Measurements from ENCODE around the gene ANO9.

Gene ANO9

GRCh38 chr11:380996-381395 lies 60.8 kb downstream of the ANO9 start:
- no peak for DNase-seq

GRCh38 chr11:380491-380890 lies 61.3 kb downstream of the ANO9 start:
- no peak for DNase-seq

- DNase-seq = no peak
Measured at GRCh38 chr11:380095-380480, 61.7 kb downstream of the ANO9 start.

- DNase-seq = no peak
Measured at GRCh38 chr11:379205-380094, 62.4 kb downstream of the ANO9 start.

GRCh38 chr11:377883-378500 lies 63.8 kb downstream of the ANO9 start:
- DNase-seq = no peak

- DNase-seq = no peak
Measured at GRCh38 chr11:377174-377865, 64.5 kb downstream of the ANO9 start.

GRCh38 chr11:376531-377173 lies 65.2 kb downstream of the ANO9 start:
- no peak for DNase-seq

- DNase-seq = no peak
Measured at GRCh38 chr11:375065-376025, 66.5 kb downstream of the ANO9 start.

GRCh38 chr11:373716-374551 lies 67.9 kb downstream of the ANO9 start:
- DNase-seq = no peak

GRCh38 chr11:372809-373715 lies 68.7 kb downstream of the ANO9 start:
- no peak for DNase-seq

GRCh38 chr11:371716-372590 lies 69.9 kb downstream of the ANO9 start:
- DNase-seq = no peak

- no peak for DNase-seq
Measured at GRCh38 chr11:371051-371450, 70.8 kb downstream of the ANO9 start.

- DNase-seq = no peak
Measured at GRCh38 chr11:370070-370941, 71.5 kb downstream of the ANO9 start.

- no peak for DNase-seq
Measured at GRCh38 chr11:369336-370018, 72.3 kb downstream of the ANO9 start, which contains the start of gene B4GALNT4. B4GALNT4 (plus strand) TSS chr11:369499; CDS start chr11:369804, 305 bp downstream.

GRCh38 chr11:368414-369335 lies 73.1 kb downstream of the ANO9 start:
- DNase-seq = no peak

GRCh38 chr11:367956-368413 lies 73.8 kb downstream of the ANO9 start:
- DNase-seq = no peak

All from stimulated activated CD4-positive, alpha-beta T cell treated with anti-CD3 and anti-CD28 coated beads, Interleukin-1b, Interleukin-23, amount 100 ng/mL, for 48 hours (primary cell).